Measurements from ENCODE around the gene COMMD3. TPM values are rescaled to one million over a fixed set of nuclear protein-coding genes. Genes with fewer than 3 reads are reported as not detected.

Gene COMMD3
- total and polyA plus RNA-seq, 9 of the 15 experiments (the other 6 are each of a cell fraction or from before 2014, with no cell fraction given) = 50.7 to 217 (median 80.1) TPM

- no peak for TF ChIP-seq MEIS2 (IDR thresholded peaks at IDR 0.05; ENCODE audit: partially characterized antibody)
- TF ChIP-seq POLR2AphosphoS5 (IDR thresholded peaks at IDR 0.05; ENCODE audit: control insufficient read depth, insufficient read depth, low read depth, low read length) = peak; percentile 64
- TF ChIP-seq SUPT5H (IDR thresholded peaks at IDR 0.05) = peak; percentile 85
- TF ChIP-seq RNF2 (IDR thresholded peaks at IDR 0.05) = peak; percentile 65; the same call in 1 of the 2 replicates
- TF ChIP-seq KAT2B (IDR thresholded peaks at IDR 0.05; ENCODE audit: low read depth, low read length) = no peak
- TF ChIP-seq TARDBP (IDR thresholded peaks at IDR 0.05) = no peak
- TF ChIP-seq STAT6 (CRISPR knock-in tag; IDR thresholded peaks at IDR 0.05) = no peak
- TF ChIP-seq SIN3B (IDR thresholded peaks at IDR 0.05; ENCODE audit: low read depth) = peak; percentile 39; the same call in 1 of the 2 replicates
- no peak for TF ChIP-seq GTF2A2 (tag; IDR thresholded peaks at IDR 0.05)
- TF ChIP-seq SMARCA4 (IDR thresholded peaks at IDR 0.05) = no peak
- TF ChIP-seq MGA (IDR thresholded peaks at IDR 0.05) = peak; percentile 47; the same call in 1 of the 2 replicates
- no peak for TF ChIP-seq KDM1A (IDR thresholded peaks at IDR 0.05)
- TF ChIP-seq TEAD4 (IDR thresholded peaks at IDR 0.05; ENCODE audit: low read length) = peak; percentile 6; the same call in 1 of the 2 replicates
- TF ChIP-seq TEAD4 (CRISPR knock-in tag; IDR thresholded peaks at IDR 0.05; ENCODE audit: borderline replicate concordance) = no peak
These were observed at the start of gene COMMD3 (continued) for GRCh38 chr10:22316286-22317075.

Data from K562 (cell line).